Neuronal stem cell (in vitro differentiated cells): ENCODE measurements around the gene PRORP.

Experiments
- DNase-seq: peaks from one replicate; pipeline ENCODE4 v3.0.0-alpha.2; 2013; ENCODE audit warnings: low spot score
- H2AFZ ChIP-seq: one replicate; pipeline ENCODE4 v1.6.1; 2013; ENCODE audit warnings: mild to moderate bottlenecking, low read length, inconsistent platforms
- H2AK5ac ChIP-seq: 2 replicates; pipeline ENCODE4 v1.6.1; 2013; ENCODE audit warnings: low read depth, mild to moderate bottlenecking, inconsistent platforms, low read length, moderate library complexity, mixed read lengths
- H2BK120ac ChIP-seq: 2 replicates; pipeline ENCODE4 v1.6.1; 2013; ENCODE audit warnings: low read depth, mild to moderate bottlenecking, inconsistent platforms, low read length, moderate library complexity, mixed read lengths
- H2BK12ac ChIP-seq: one replicate; pipeline ENCODE4 v1.6.1; 2013; ENCODE audit warnings: low read length, inconsistent platforms
- H2BK15ac ChIP-seq: 2 replicates; pipeline ENCODE4 v1.6.1; 2013; ENCODE audit warnings: mild to moderate bottlenecking, low read length, inconsistent platforms, mixed read lengths
- H2BK5ac ChIP-seq: one replicate; pipeline ENCODE4 v1.6.1; 2013; ENCODE audit warnings: inconsistent platforms, mild to moderate bottlenecking, low read length, moderate library complexity
- H3K14ac ChIP-seq: one replicate; pipeline ENCODE4 v1.6.1; 2013; ENCODE audit warnings: low read length, inconsistent platforms
- H3K18ac ChIP-seq: 2 replicates; pipeline ENCODE4 v1.6.1; 2013; ENCODE audit warnings: low read length, inconsistent platforms
- H3K23ac ChIP-seq: 2 replicates; pipeline ENCODE4 v1.6.1; 2013; ENCODE audit warnings: low read depth, mild to moderate bottlenecking, mixed read lengths, low read length, inconsistent platforms; ENCODE audit not compliant: poor library complexity
- H3K27ac ChIP-seq: replicated peaks from 3 replicates; pipeline ENCODE4 v1.5.1; 2013; ENCODE audit warnings: low read length, inconsistent platforms
- H3K27me3 ChIP-seq, 3 experiments: 2 replicates each; pipeline ENCODE4 v1.6.1; 2013; ENCODE audit warnings: low read length in 3 of 3, mild to moderate bottlenecking in 2 of 3, inconsistent platforms in 1 of 3, low read depth in 1 of 3, mixed read lengths in 1 of 3, moderate library complexity in 1 of 3; ENCODE audit not compliant: control insufficient read depth in 3 of 3, insufficient read depth in 3 of 3
- H3K36me3 ChIP-seq, 2 donors: replicated peaks in 1 of 2; 2 replicates each; pipeline ENCODE4 v1.6.1; 2013; ENCODE audit warnings: low read length in 2 of 2; ENCODE audit not compliant: control insufficient read depth in 2 of 2, insufficient read depth in 2 of 2
- H3K4ac ChIP-seq: 2 replicates; pipeline ENCODE4 v1.6.1; 2013; ENCODE audit warnings: inconsistent platforms, mild to moderate bottlenecking, low read length, moderate library complexity
- H3K4me1 ChIP-seq, 2 donors: 1 replicate in 1 of 2; 2 replicates in 1 of 2; pipeline ENCODE4 v1.6.1; 2013; ENCODE audit warnings: low read length in 2 of 2, low read depth in 1 of 2; ENCODE audit not compliant: control insufficient read depth in 2 of 2, insufficient read depth in 1 of 2
- H3K4me2 ChIP-seq: one replicate; pipeline ENCODE4 v1.6.1; 2013; ENCODE audit warnings: mild to moderate bottlenecking, low read length, inconsistent platforms; ENCODE audit not compliant: insufficient read depth, poor library complexity, severe bottlenecking
- H3K4me3 ChIP-seq, 2 donors: 2 replicates each; pipeline ENCODE4 v1.5.1; 2013; ENCODE audit warnings: low read length in 2 of 2, mild to moderate bottlenecking in 2 of 2, inconsistent platforms in 1 of 2, moderate library complexity in 1 of 2
- H3K79me1 ChIP-seq: one replicate; pipeline ENCODE4 v1.6.1; 2013; ENCODE audit warnings: low read depth, mild to moderate bottlenecking, inconsistent platforms, low read length, moderate library complexity
- H3K9ac ChIP-seq: one replicate; pipeline ENCODE4 v1.6.1; 2013; ENCODE audit warnings: mild to moderate bottlenecking, low read depth, low read length, inconsistent platforms; ENCODE audit not compliant: poor library complexity
- H3K9me3 ChIP-seq, 2 donors: replicated peaks in 1 of 2; 2 replicates each; pipeline versions ENCODE3 to v1.6.1; 2013; ENCODE audit warnings: low read length in 2 of 2, mild to moderate bottlenecking in 2 of 2, inconsistent platforms in 1 of 2, low read depth in 1 of 2, mixed read lengths in 1 of 2, moderate library complexity in 1 of 2; ENCODE audit not compliant: control insufficient read depth in 2 of 2, insufficient read depth in 1 of 2
- H4K8ac ChIP-seq: one replicate; pipeline ENCODE4 v1.6.1; 2013; ENCODE audit warnings: low read depth, mild to moderate bottlenecking, inconsistent platforms, low read length, moderate library complexity
- H4K91ac ChIP-seq: one replicate; pipeline ENCODE4 v1.6.1; 2013; ENCODE audit warnings: low read length, low read depth, mild to moderate bottlenecking, inconsistent platforms; ENCODE audit not compliant: poor library complexity
- WGBS, 2 donors: extraction: QIAGEN DNeasy Blood & Tissue Kit; methylation state at CpG; one replicate each; pipeline ENCODE4 v1.1.7; 2013; ENCODE audit warnings: missing lambda C conversion rate in 2 of 2, mixed read lengths in 1 of 2; ENCODE audit not compliant: insufficient read length in 2 of 2, insufficient replicate concordance in 1 of 2; ENCODE audit errors: extremely low coverage in 2 of 2; 5-methylcytosine and 5-hydroxymethylcytosine counted together

The PRORP gene

DNA sequence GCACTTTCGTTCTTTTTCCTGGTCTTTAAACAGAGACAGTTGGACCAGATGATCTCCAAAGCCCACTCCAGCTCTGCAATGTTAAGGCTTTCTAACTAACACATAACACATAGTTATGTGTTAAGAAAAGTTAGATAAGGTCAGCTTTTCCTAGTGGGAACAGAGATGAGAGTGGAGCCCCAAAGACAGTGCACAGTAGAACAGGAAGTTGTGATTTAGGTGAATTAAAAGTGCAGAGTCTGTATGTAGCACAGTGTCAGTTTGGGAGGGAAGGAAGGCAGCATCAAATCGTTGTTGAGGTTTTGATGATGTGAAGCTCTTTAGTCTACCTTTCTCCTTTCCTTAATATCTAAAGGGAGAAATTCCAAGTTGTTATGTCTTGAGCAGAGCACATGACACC lies 31.7 kb downstream of the PRORP start:
- Histone ChIP-seq H3K36me3 (peaks cover 3 to 23% of the 10 kb centered on the region in 2 donors), H3K79me1 (no peaks in the 10 kb centered on the region), H2BK5ac (no peak overlapping the region), H2AFZ (no peak overlapping the region), H2BK15ac (no peak overlapping the region), H3K4me2 (no peak overlapping the region), H2AK5ac (no peak overlapping the region), H3K9me3 (no peaks in the 10 kb centered on the region), H3K23ac (no peak overlapping the region), H3K18ac (no peak overlapping the region), H4K91ac (no peak overlapping the region), H3K27ac (no peak overlapping the region), H4K8ac (no peak overlapping the region), H3K9ac (no peak overlapping the region), H3K27me3 (no peaks in the 10 kb centered on the region), H3K4me3 (no peak overlapping the region), H3K14ac (no peak overlapping the region), H3K4ac (no peak overlapping the region), H2BK120ac (no peak overlapping the region), H2BK12ac (no peak overlapping the region), H3K4me1 (peaks cover 2 to 4% of the 10 kb centered on the region in 2 donors)
- no CpG with 5 or more reads among the region's 2 CpGs for WGBS, 2 donors
- DNase-seq: no peak

DNA sequence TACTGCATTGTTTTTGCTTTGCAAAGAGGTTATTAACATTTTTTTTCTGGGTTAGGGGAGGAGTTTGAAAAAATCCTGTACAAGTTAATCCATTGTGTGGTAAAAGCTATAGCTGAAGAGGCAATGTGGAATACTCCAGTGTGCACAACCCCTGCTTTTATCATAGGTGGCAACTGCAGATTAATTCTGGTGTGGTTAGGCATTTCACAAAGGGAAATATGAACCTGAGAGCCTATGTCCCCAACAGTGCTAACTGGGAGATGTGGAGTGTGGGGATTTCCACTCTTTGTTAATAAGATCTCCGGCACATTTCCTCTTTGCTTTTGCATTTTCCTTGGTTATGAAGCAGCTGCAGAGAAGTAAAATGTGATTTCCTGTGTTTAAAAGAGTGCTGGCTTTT lies 33.6 kb downstream of the PRORP start:
- Histone ChIP-seq H2AFZ (no peak overlapping the region), H4K91ac (no peak overlapping the region), H2BK120ac (no peak overlapping the region), H3K18ac (no peak overlapping the region), H3K27me3 (no peaks in the 10 kb centered on the region), H3K14ac (no peak overlapping the region), H3K36me3 (peaks cover 3 to 26% of the 10 kb centered on the region in 2 donors), H3K9me3 (no peaks in the 10 kb centered on the region), H3K79me1 (no peaks in the 10 kb centered on the region), H2AK5ac (no peak overlapping the region), H3K4ac (no peak overlapping the region), H3K4me1 (peaks cover 2 to 4% of the 10 kb centered on the region in 2 donors), H2BK12ac (no peak overlapping the region), H4K8ac (no peak overlapping the region), H2BK15ac (no peak overlapping the region), H3K4me2 (no peak overlapping the region), H3K27ac (no peak overlapping the region), H3K4me3 (no peak overlapping the region), H3K9ac (no peak overlapping the region), H3K23ac (no peak overlapping the region), H2BK5ac (no peak overlapping the region)
- WGBS, 2 donors: no CpG with 5 or more reads among the region's 1 CpG
- DNase-seq: no peak

DNA sequence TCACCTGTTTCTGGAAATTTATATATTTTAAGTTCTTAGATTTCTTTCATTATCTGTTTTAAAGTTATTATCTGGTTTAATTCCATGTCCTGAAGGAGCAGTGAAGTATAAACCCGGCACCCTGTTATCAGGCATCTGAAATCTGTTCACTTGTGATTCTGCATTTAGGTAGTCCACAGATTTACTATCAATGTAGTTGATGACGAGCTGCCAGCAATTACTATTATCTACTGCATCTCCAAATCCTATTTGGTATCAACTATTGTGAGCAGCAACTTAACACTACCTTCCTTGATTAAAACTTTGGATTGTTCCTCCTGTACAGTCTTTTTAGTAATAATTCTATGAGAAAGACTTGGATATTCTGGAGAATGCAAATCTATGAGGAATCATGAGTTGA lies 36.1 kb downstream of the PRORP start:
- H3K18ac ChIP-seq: no peak overlapping the region
- H3K14ac ChIP-seq: no peak overlapping the region
- H3K4me1 ChIP-seq: peaks cover 2 to 4% of the 10 kb centered on the region in 2 donors
- H2BK15ac ChIP-seq: no peak overlapping the region
- H2BK5ac ChIP-seq: no peak overlapping the region
- H3K79me1 ChIP-seq: no peaks in the 10 kb centered on the region
- H2BK120ac ChIP-seq: no peak overlapping the region
- peaks cover 3 to 20% of the 10 kb centered on the region in 2 donors for H3K36me3 ChIP-seq
- no peak overlapping the region for H2AFZ ChIP-seq
- H3K9ac ChIP-seq: no peak overlapping the region
- no peaks in the 10 kb centered on the region for H3K27me3 ChIP-seq
- H3K23ac ChIP-seq: no peak overlapping the region
- WGBS, 2 donors: no CpG with 5 or more reads among the region's 2 CpGs
- no peak overlapping the region for H3K4me2 ChIP-seq
- H4K8ac ChIP-seq: no peak overlapping the region
- H2BK12ac ChIP-seq: no peak overlapping the region
- no peak overlapping the region for H4K91ac ChIP-seq
- H2AK5ac ChIP-seq: no peak overlapping the region
- no peak overlapping the region for H3K4ac ChIP-seq
- H3K27ac ChIP-seq: no peak overlapping the region
- H3K4me3 ChIP-seq: no peak overlapping the region
- no peak for DNase-seq
- no peaks in the 10 kb centered on the region for H3K9me3 ChIP-seq

DNA sequence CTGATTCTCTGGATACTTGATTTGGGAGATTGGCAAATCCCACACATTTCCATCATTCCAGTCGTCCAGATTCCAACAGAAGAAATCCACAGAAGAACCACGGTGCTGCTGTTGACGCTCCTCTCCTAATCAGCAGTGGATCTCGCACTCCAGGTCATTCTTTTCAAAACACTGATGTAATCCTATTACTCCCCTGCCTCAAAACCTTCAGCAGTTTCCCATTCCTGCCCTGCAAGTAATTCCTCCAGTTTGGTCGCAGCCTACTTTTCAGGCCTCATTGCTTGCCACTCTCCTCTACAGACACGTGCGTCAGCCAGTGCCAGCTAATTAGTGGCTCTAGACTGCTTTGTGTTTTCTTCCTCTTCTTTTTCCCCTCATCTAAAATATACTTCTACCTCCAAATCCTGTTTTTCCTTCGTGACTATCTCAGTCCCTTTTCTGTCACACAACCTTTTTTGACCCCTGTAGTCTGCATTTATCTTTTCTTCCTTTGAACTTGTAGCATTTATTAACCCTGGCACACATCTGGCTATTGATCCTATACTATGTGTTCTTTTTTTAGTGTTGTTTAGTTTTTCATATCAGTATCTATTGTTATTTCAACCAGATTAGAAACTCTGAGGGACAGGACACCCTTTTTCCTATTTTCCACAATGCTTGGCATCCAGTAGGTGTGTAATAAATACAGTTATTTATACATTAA lies 36.8 kb downstream of the PRORP start:
- Histone ChIP-seq H2BK120ac (no peak overlapping the region), H3K4me1 (peaks cover 2 to 4% of the 10 kb centered on the region in 2 donors), H2BK12ac (no peak overlapping the region), H3K36me3 (peaks cover under 1 to 20% of the 10 kb centered on the region in 2 donors), H2AK5ac (no peak overlapping the region), H3K27me3 (no peaks in the 10 kb centered on the region), H3K4ac (no peak overlapping the region), H2AFZ (no peak overlapping the region), H2BK5ac (no peak overlapping the region), H2BK15ac (no peak overlapping the region), H3K14ac (no peak overlapping the region), H3K9me3 (no peaks in the 10 kb centered on the region), H4K91ac (no peak overlapping the region), H3K9ac (no peak overlapping the region), H3K18ac (no peak overlapping the region), H3K4me3 (no peak overlapping the region), H3K4me2 (no peak overlapping the region), H3K27ac (peak overlapping the region; percentile 44), H4K8ac (no peak overlapping the region), H3K79me1 (no peaks in the 10 kb centered on the region), H3K23ac (no peak overlapping the region)
- DNase-seq: peak; percentile 33
- 100% methylated on average over 1 of the region's 8 CpGs; no CpG with 5 or more reads in 1 of the 2 donors for WGBS, 2 donors
